GM20431 (cell line): ENCODE results near the gene SLAMF6.
"Not testable (repeated sequence)": the region's sequence is repeated elsewhere in the genome, so short reads cannot be mapped to it uniquely, and the experiment has no call there.

ENCODE experiments used
- in situ Hi-C: fragments of 300-500 bp; cut with MseI, MboI; formaldehyde crosslinking; loops from one replicate; pipeline ENCODE4 v1.15.0; 2020; ENCODE audit warnings: low sequenced_read_pairs; ENCODE audit not compliant: unreplicated experiment

The SLAMF6 gene

GRCh38 chr1:160522622-160523345 lies at the start of gene SLAMF6:
Gene SLAMF6, minus strand, starts transcription at chr1:160523255. Its CDS starts 63 bp downstream, at chr1:160523192.
- in situ Hi-C loops, result no loop called here

GRCh38 chr1:160570840-160571239 lies 47.8 kb upstream of the SLAMF6 start:
- in situ Hi-C loops, result no loop called here

- in situ Hi-C loops, result no loop called here
These were observed 46.8 kb upstream of the SLAMF6 start for GRCh38 chr1:160569806-160570205.

- in situ Hi-C loops, result no loop called here
These were observed 45.0 kb upstream of the SLAMF6 start for GRCh38 chr1:160567858-160568682.

GRCh38 chr1:160567341-160567740 lies 44.3 kb upstream of the SLAMF6 start:
- in situ Hi-C loops, result no loop called here

GRCh38 chr1:160565564-160565963 lies 42.5 kb upstream of the SLAMF6 start:
- in situ Hi-C loops, result no loop called here

- in situ Hi-C loops, result not testable (repeated sequence)
These were observed 40.2 kb upstream of the SLAMF6 start for GRCh38 chr1:160563230-160563629.

GRCh38 chr1:160562745-160563144 lies 39.7 kb upstream of the SLAMF6 start:
- in situ Hi-C loops, result not testable (repeated sequence)

GRCh38 chr1:160560806-160561205 lies 37.8 kb upstream of the SLAMF6 start:
- in situ Hi-C loops, result no loop called here

GRCh38 chr1:160560045-160560705 lies 37.1 kb upstream of the SLAMF6 start:
- in situ Hi-C loops, result no loop called here

GRCh38 chr1:160559437-160559836 lies 36.4 kb upstream of the SLAMF6 start:
- in situ Hi-C loops, result not testable (repeated sequence)

GRCh38 chr1:160558660-160559380 lies 35.8 kb upstream of the SLAMF6 start:
- in situ Hi-C loops, result no loop called here

- in situ Hi-C loops, result no loop called here
These were observed 30.7 kb upstream of the SLAMF6 start for GRCh38 chr1:160553778-160554177.

GRCh38 chr1:160552425-160552824 lies 29.4 kb upstream of the SLAMF6 start:
- in situ Hi-C loops, result no loop called here

- in situ Hi-C loops, result no loop called here
These were observed 27.5 kb upstream of the SLAMF6 start for GRCh38 chr1:160550572-160551034.

- in situ Hi-C loops, result no loop called here
These were observed 26.6 kb upstream of the SLAMF6 start for GRCh38 chr1:160549665-160550006.

GRCh38 chr1:160548960-160549664 lies 26.1 kb upstream of the SLAMF6 start:
- in situ Hi-C loops, result no loop called here

GRCh38 chr1:160548183-160548582 lies 25.1 kb upstream of the SLAMF6 start:
- in situ Hi-C loops, result no loop called here

GRCh38 chr1:160547422-160547821 lies 24.4 kb upstream of the SLAMF6 start:
- in situ Hi-C loops, result no loop called here

GRCh38 chr1:160546942-160547341 lies 23.9 kb upstream of the SLAMF6 start:
- in situ Hi-C loops, result no loop called here
